ENCODE results near the gene ATG4D. TPM values are rescaled to one million over a fixed set of nuclear protein-coding genes. Genes with fewer than 3 reads are reported as not detected.

Gene ATG4D
- total RNA-seq, 2 donors from 2014 or later, result 87.0 to 93.9 TPM

- peak in 1 of 2 donors; percentile 22 for DNase-seq
These were observed 50.3 kb downstream of the ATG4D start for GRCh38 chr19:10593820-10594637.

GRCh38 chr19:10600149-10600548, 56.4 kb downstream of the ATG4D start:
- intact Hi-C loops (cut with DNase I, micrococcal nuclease), result no loop called here
- no peak for ATAC-seq

More at GRCh38 chr19:10593820-10594637, 50.3 kb downstream of the ATG4D start:
- intact Hi-C loops (cut with DNase I, micrococcal nuclease), result no loop called here
- peak; percentile 70 for ATAC-seq

GRCh38 chr19:10601999-10602329, 58.3 kb downstream of the ATG4D start:
- no peak for ATAC-seq
- intact Hi-C loops (cut with DNase I, micrococcal nuclease), result no loop called here

More at GRCh38 chr19:10600149-10600548, 56.4 kb downstream of the ATG4D start:
- DNase-seq, result no peak

GRCh38 chr19:10602330-10603083, 58.8 kb downstream of the ATG4D start:
- peak; percentile 73 to 89 for DNase-seq
- ATAC-seq, result peak; percentile 99
- intact Hi-C loops (cut with DNase I, micrococcal nuclease), result no loop called here

More at GRCh38 chr19:10601999-10602329, 58.3 kb downstream of the ATG4D start:
- no peak for DNase-seq

Small RNA genes within 50 kb of the gene (microRNA-seq; reads per million reads assigned to microRNA genes)
- gene MIR1238, result 0 to 0.53 reads per million in 2 donors

Other genes with a start within 250 kb of the ATG4D start
- gene ZGLP1, start 234.1 kb upstream of the ATG4D start, total RNA-seq, result 1 to 10 TPM; 1.6 to 2.8 TPM
- 10 to 100 TPM; 11.2 to 11.8 TPM for gene FDX2, start 227.9 kb upstream of the ATG4D start, total RNA-seq
- 10 to 100 TPM; 51.0 to 63.7 TPM for gene RAVER1, start 210.4 kb upstream of the ATG4D start, total RNA-seq
- 10 to 100 TPM; 29.8 to 30.6 TPM for gene ICAM3, start 204.3 kb upstream of the ATG4D start, total RNA-seq
- gene TYK2, start 163.3 kb upstream of the ATG4D start, total RNA-seq, result 100 to 1,000 TPM in 1 of 2 donors, 10 to 100 TPM in 1; 91.1 to 104 TPM
- gene CDC37, start 140.4 kb upstream of the ATG4D start, total RNA-seq, result 100 to 1,000 TPM; 129 to 161 TPM
- 10 to 100 TPM; 13.8 to 14.3 TPM for gene PDE4A, start 123.4 kb upstream of the ATG4D start, total RNA-seq
- 10 to 100 TPM; 52.3 to 54.5 TPM for gene KEAP1, start 40.5 kb upstream of the ATG4D start, total RNA-seq
- under 1 TPM; 0.15 to 0.20 TPM for gene S1PR5, start 26.5 kb upstream of the ATG4D start, total RNA-seq
- gene KRI1, start 22.1 kb downstream of the ATG4D start, total RNA-seq, result 10 to 100 TPM; 12.9 to 14.9 TPM
- 10 to 100 TPM in 1 of 2 donors, 1 to 10 TPM in 1; 9.3 to 12.5 TPM for gene CDKN2D, start 25.1 kb downstream of the ATG4D start, total RNA-seq
- 100 to 1,000 TPM; 116 to 158 TPM for gene AP1M2, start 43.4 kb downstream of the ATG4D start, total RNA-seq
- gene SLC44A2, start 81.6 kb downstream of the ATG4D start, total RNA-seq, result 100 to 1,000 TPM; 124 to 153 TPM
- gene ILF3, start 110.4 kb downstream of the ATG4D start, total RNA-seq, result 100 to 1,000 TPM; 129 to 181 TPM
- 10 to 100 TPM; 76.9 to 78.6 TPM for gene QTRT1, start 157.5 kb downstream of the ATG4D start, total RNA-seq
- gene DNM2, start 174.2 kb downstream of the ATG4D start, total RNA-seq, result 100 to 1,000 TPM; 446 to 618 TPM